Mesenchymal stem cell (in vitro differentiated cells and primary cell): ENCODE data around the gene ANTKMT. TPM values are rescaled to one million over a fixed set of nuclear protein-coding genes. Genes with fewer than 3 reads are reported as not detected.
A peak's percentile ranks its signal among the peaks of the same experiment; 100 is the strongest.

Experiments
- DNase-seq: peaks from one replicate; pipeline ENCODE4 v3.0.0-alpha.2; 2013
- H2AFZ ChIP-seq: one replicate; pipeline ENCODE4 v1.6.1; 2013; ENCODE audit warnings: low read depth, mild to moderate bottlenecking, control low read depth, inconsistent platforms, low read length, moderate library complexity
- H2AK5ac ChIP-seq: 2 replicates; pipeline ENCODE4 v1.6.1; 2013; ENCODE audit warnings: low read length, moderate library complexity, mild to moderate bottlenecking, inconsistent platforms; ENCODE audit not compliant: severe bottlenecking
- H2BK120ac ChIP-seq: one replicate; pipeline ENCODE4 v1.6.1; 2013; ENCODE audit warnings: low read depth, mild to moderate bottlenecking, inconsistent platforms, low read length, moderate library complexity
- H2BK12ac ChIP-seq, 2 experiments: one replicate each; pipeline ENCODE4 v1.6.1; 2013; ENCODE audit warnings: inconsistent platforms in 2 of 2, low read length in 2 of 2, mild to moderate bottlenecking in 2 of 2, moderate library complexity in 2 of 2, control low read depth in 1 of 2
- H2BK15ac ChIP-seq: one replicate; pipeline ENCODE4 v1.6.1; 2013; ENCODE audit warnings: mild to moderate bottlenecking, low read depth, inconsistent platforms; ENCODE audit not compliant: poor library complexity, severe bottlenecking
- H2BK5ac ChIP-seq: 2 replicates; pipeline ENCODE4 v1.6.1; 2013; ENCODE audit warnings: low read depth, mild to moderate bottlenecking, low read length, control low read depth, inconsistent platforms; ENCODE audit not compliant: poor library complexity, severe bottlenecking
- H3K14ac ChIP-seq, 2 experiments: one replicate each; pipeline ENCODE4 v1.6.1; 2013; ENCODE audit warnings: inconsistent platforms in 2 of 2, low read length in 2 of 2, control low read depth in 1 of 2, mild to moderate bottlenecking in 1 of 2, moderate library complexity in 1 of 2
- H3K18ac ChIP-seq, 2 experiments: one replicate each; pipeline ENCODE4 v1.6.1; 2013; ENCODE audit warnings: inconsistent platforms in 2 of 2, low read length in 2 of 2, control low read depth in 1 of 2, low read depth in 1 of 2, mild to moderate bottlenecking in 1 of 2
- H3K23ac ChIP-seq, 2 experiments: one replicate each; pipeline ENCODE4 v1.6.1; 2013; ENCODE audit warnings: inconsistent platforms in 2 of 2, low read length in 2 of 2, mild to moderate bottlenecking in 2 of 2, moderate library complexity in 2 of 2, control low read depth in 1 of 2
- H3K27ac ChIP-seq: 2 replicates; pipeline ENCODE4 v1.5.1; 2013; ENCODE audit warnings: mild to moderate bottlenecking, moderate library complexity, low read length, control low read depth, inconsistent platforms; ENCODE audit not compliant: poor library complexity, severe bottlenecking
- H3K27me3 ChIP-seq, 2 experiments: 2 replicates each; pipeline versions ENCODE4 v1.6.1 to v1.7.0; 2013; ENCODE audit warnings: low read length in 2 of 2, mild to moderate bottlenecking in 2 of 2, moderate library complexity in 2 of 2, control low read depth in 1 of 2, inconsistent platforms in 1 of 2; ENCODE audit not compliant: control insufficient read depth in 1 of 2, insufficient read depth in 1 of 2
- H3K36me3 ChIP-seq, 2 experiments: 2 replicates each; pipeline versions ENCODE4 v1.6.1 to v1.7.0; 2013; ENCODE audit warnings: low read length in 2 of 2, control low read depth in 1 of 2, inconsistent platforms in 1 of 2, low read depth in 1 of 2, mild to moderate bottlenecking in 1 of 2; ENCODE audit not compliant: insufficient read depth in 2 of 2, control insufficient read depth in 1 of 2
- H3K4ac ChIP-seq, 2 experiments: one replicate each; pipeline ENCODE4 v1.6.1; 2013; ENCODE audit warnings: inconsistent platforms in 2 of 2, low read length in 2 of 2, mild to moderate bottlenecking in 2 of 2, moderate library complexity in 2 of 2, control low read depth in 1 of 2, low read depth in 1 of 2
- H3K4me1 ChIP-seq: 2 replicates; pipeline ENCODE4 v1.6.1; 2013; ENCODE audit warnings: low read depth, low read length, control low read depth; ENCODE audit not compliant: control insufficient read depth, insufficient read depth
- H3K4me2 ChIP-seq: 2 replicates; pipeline ENCODE4 v1.6.1; 2013; ENCODE audit warnings: low read length, mild to moderate bottlenecking, inconsistent platforms; ENCODE audit not compliant: poor library complexity, severe bottlenecking
- H3K4me3 ChIP-seq, 2 experiments: 2 replicates each; pipeline versions ENCODE4 v1.5.1 to v1.7.0; 2013; ENCODE audit warnings: low read length in 2 of 2, mild to moderate bottlenecking in 2 of 2, control low read depth in 1 of 2, low read depth in 1 of 2; ENCODE audit not compliant: insufficient read depth in 1 of 2
- H3K79me1 ChIP-seq: replicated peaks from 2 replicates; pipeline ENCODE4 v1.6.1; 2013; ENCODE audit warnings: mild to moderate bottlenecking, control low read depth, low read length, inconsistent platforms; ENCODE audit not compliant: poor library complexity, severe bottlenecking
- H3K9ac ChIP-seq: 2 replicates; pipeline ENCODE4 v1.7.0; 2013; ENCODE audit warnings: mild to moderate bottlenecking, low read length, moderate library complexity
- H3K9me3 ChIP-seq: 2 replicates; pipeline ENCODE4 v1.7.0; 2013; ENCODE audit warnings: mild to moderate bottlenecking, low read length; ENCODE audit not compliant: control insufficient read depth
- H4K8ac ChIP-seq: one replicate; pipeline ENCODE4 v1.6.1; 2013; ENCODE audit warnings: inconsistent platforms, mild to moderate bottlenecking, low read length, moderate library complexity
- H4K91ac ChIP-seq: one replicate; pipeline ENCODE4 v1.6.1; 2013; ENCODE audit warnings: mild to moderate bottlenecking, low read length, inconsistent platforms
- WGBS: methylation state at CpG from one replicate; pipeline ENCODE4 v1.1.7; 2013; ENCODE audit warnings: mixed read lengths; 5-methylcytosine and 5-hydroxymethylcytosine counted together
- polyA plus RNA-seq, 2 experiments: library from polyadenylated mRNA; stranded (reverse); fragments of 200-250 nt; gene quantifications; one replicate each; pipeline ENCODE4 v1.2.3, GENCODE V29; 2013

The ANTKMT gene
- polyA plus RNA-seq (2013, experiment 1 of 2), result 28.0 TPM
- 27.0 TPM for polyA plus RNA-seq (2013, experiment 2 of 2)

GRCh38 chr16:720990-721764 lies at the start of gene ANTKMT:
ANTKMT (plus strand) TSS chr16:721146; CDS start chr16:721275, 129 bp downstream.
- peak; percentile 75 for DNase-seq
- H4K8ac ChIP-seq, result peak within 1 kb of the TSS; percentile 99
- peak within 1 kb of the TSS; percentile 21 for H2AK5ac ChIP-seq

GRCh38 chr16:671353-672131 lies 49.4 kb upstream of the ANTKMT start:
- Histone ChIP-seq H3K4me2 (no peak overlapping the region), H2BK5ac (no peak overlapping the region), H3K14ac (no peak overlapping the region), H3K23ac (no peak overlapping the region), H3K4me1 (peaks cover 39% of the 10 kb centered on the region), H3K18ac (no peak overlapping the region), H3K27ac (no peak overlapping the region), H2AFZ (no peak overlapping the region), H2BK15ac (no peak overlapping the region), H2AK5ac (no peak overlapping the region), H3K4ac (no peak overlapping the region), H2BK120ac (no peak overlapping the region), H3K9me3 (no peaks in the 10 kb centered on the region), H2BK12ac (no peak overlapping the region), H3K27me3 (no peaks in the 10 kb centered on the region), H4K91ac (no peak overlapping the region), H3K9ac (no peak overlapping the region), H3K4me3 (no peak overlapping the region), H3K79me1 (peaks cover 23% of the 10 kb centered on the region), H3K36me3 (peaks cover 41 to 62% of the 10 kb centered on the region in 2 experiments), H4K8ac (no peak overlapping the region)
- DNase-seq, result no peak
- WGBS, result 96% methylated on average over 40 of the region's 40 CpGs

More at GRCh38 chr16:720990-721764, at the start of gene ANTKMT:
- Histone ChIP-seq H4K91ac (peak within 1 kb of the TSS; percentile 99), H2BK120ac (peak within 1 kb of the TSS; percentile 91), H3K36me3 (peaks cover 0 to 45% of the 10 kb centered on the region in 2 experiments), H2BK5ac (peak within 1 kb of the TSS; percentile 74), H3K4ac (peak within 1 kb of the TSS; percentile 97 to 100), H3K27me3 (peaks cover 0 to 11% of the 10 kb centered on the region in 2 experiments), H2AFZ (peak within 1 kb of the TSS; percentile 98), H3K9me3 (no peaks in the 10 kb centered on the region), H3K14ac (peak within 1 kb of the TSS in 1 of 2 experiments; percentile 99), H3K4me1 (peaks cover 51% of the 10 kb centered on the region), H3K79me1 (peaks cover 26% of the 10 kb centered on the region), H3K23ac (peak within 1 kb of the TSS in 1 of 2 experiments; percentile 97), H3K4me3 (peak within 1 kb of the TSS; percentile 90), H3K18ac (peak within 1 kb of the TSS; percentile 99), H3K4me2 (peak within 1 kb of the TSS; percentile 97), H3K9ac (peak within 1 kb of the TSS; percentile 90), H2BK12ac (peak within 1 kb of the TSS; percentile 12 to 88), H2BK15ac (peak within 1 kb of the TSS; percentile 78), H3K27ac (peak within 1 kb of the TSS; percentile 80)
- 14% methylated on average over 97 of the region's 106 CpGs for WGBS

- Histone ChIP-seq H3K79me1 (peaks cover 23% of the 10 kb centered on the region), H3K9me3 (no peaks in the 10 kb centered on the region), H3K4me2 (no peak overlapping the region), H3K4me1 (peaks cover 40% of the 10 kb centered on the region), H2AFZ (no peak overlapping the region), H3K36me3 (peaks cover 41 to 65% of the 10 kb centered on the region in 2 experiments), H3K9ac (no peak overlapping the region), H2BK15ac (no peak overlapping the region), H3K27ac (no peak overlapping the region), H4K91ac (peak overlapping the region; percentile 46), H2AK5ac (no peak overlapping the region), H2BK12ac (no peak overlapping the region), H2BK5ac (no peak overlapping the region), H4K8ac (no peak overlapping the region), H2BK120ac (no peak overlapping the region), H3K14ac (no peak overlapping the region), H3K4ac (no peak overlapping the region), H3K23ac (no peak overlapping the region), H3K27me3 (no peaks in the 10 kb centered on the region), H3K18ac (no peak overlapping the region), H3K4me3 (no peak overlapping the region)
- 98% methylated on average over 19 of the region's 19 CpGs for WGBS
- DNase-seq, result no peak
These were observed 48.6 kb upstream of the ANTKMT start for GRCh38 chr16:672371-672770.

- no peak overlapping the region for H3K27ac ChIP-seq
- H3K79me1 ChIP-seq, result peaks cover 23% of the 10 kb centered on the region
- no peak overlapping the region for H2BK5ac ChIP-seq
- no peak overlapping the region for H2AFZ ChIP-seq
- no peak overlapping the region for H2BK120ac ChIP-seq
- WGBS, result 95% methylated on average over 21 of the region's 21 CpGs
- H3K4ac ChIP-seq, result no peak overlapping the region
- H3K27me3 ChIP-seq, result no peaks in the 10 kb centered on the region
- no peak overlapping the region for H3K23ac ChIP-seq
- H4K91ac ChIP-seq, result peak overlapping the region; percentile 46
- no peak overlapping the region for H4K8ac ChIP-seq
- H3K4me3 ChIP-seq, result no peak overlapping the region
- no peak overlapping the region for H2BK15ac ChIP-seq
- no peak overlapping the region for H3K14ac ChIP-seq
- H3K18ac ChIP-seq, result no peak overlapping the region
- H3K4me1 ChIP-seq, result peaks cover 37% of the 10 kb centered on the region
- H2BK12ac ChIP-seq, result no peak overlapping the region
- peaks cover 41 to 70% of the 10 kb centered on the region in 2 experiments for H3K36me3 ChIP-seq
- H3K4me2 ChIP-seq, result no peak overlapping the region
- no peaks in the 10 kb centered on the region for H3K9me3 ChIP-seq
- no peak overlapping the region for H3K9ac ChIP-seq
- no peak overlapping the region for H2AK5ac ChIP-seq
- DNase-seq, result no peak
These were observed 48.1 kb upstream of the ANTKMT start for GRCh38 chr16:672851-673250.
